Upper lobe of right lung (tissue), 1 donor: ENCODE data around the gene KLRG1. TPM values are rescaled to one million over a fixed set of nuclear protein-coding genes. Genes with fewer than 3 reads are reported as not detected.
A peak's percentile ranks its signal among the peaks of the same experiment; 100 is the strongest.

Experiments used
- ATAC-seq: fragments of 200-7000 bp; cut with Tn5 transposase; one replicate; pipeline ENCODE4 v1.9.1; 2020; ENCODE audit warnings: mild to moderate bottlenecking, moderate library complexity
- DNase-seq: peaks from one replicate; pipeline ENCODE4 v3.0.0-alpha.2; 2020
- H3K27ac ChIP-seq: fragments of 200-600 bp; one replicate; pipeline ENCODE4 v1.8.0; 2022
- H3K27me3 ChIP-seq: fragments of 200-600 bp; one replicate; pipeline ENCODE4 v1.8.0; 2022; ENCODE audit warnings: mild to moderate bottlenecking
- H3K36me3 ChIP-seq: fragments of 200-600 bp; one replicate; pipeline ENCODE4 v1.8.0; 2022
- H3K4me1 ChIP-seq: fragments of 200-600 bp; one replicate; pipeline ENCODE4 v1.8.0; 2022
- H3K4me3 ChIP-seq: fragments of 200-600 bp; one replicate; pipeline ENCODE4 v1.8.0; 2022; ENCODE audit warnings: mild to moderate bottlenecking
- H3K9me3 ChIP-seq: fragments of 200-600 bp; one replicate; pipeline ENCODE4 v1.8.0; 2022
- intact Hi-C: fragments of 100-400 bp; cut with DNase I; formaldehyde crosslinking; loops from one replicate; pipeline ENCODE4 v1.11.0; 2022
- total RNA-seq: library from RNA; stranded (reverse); fragmentation: NEBNext Ultra II Directional; extraction: Animal tissue kit (Norgen Biotek cat#: 25700); gene quantifications from one replicate; pipeline ENCODE4 v1.2.1, GENCODE V29; 2021
- TF ChIP-seq, protein P1 (sequence below): fragments of 200-600 bp; IDR thresholded peaks from one replicate; pipeline ENCODE4 v1.8.0; 2022; ENCODE audit warnings: antibody characterized with exemption
- donor health status: DM: no; HTN: yes; CAD: no; lungs with severe emphysema.

KLRG1 gene
- total RNA-seq, 1 donor from 2014 or later: 3.3 TPM

DNA sequence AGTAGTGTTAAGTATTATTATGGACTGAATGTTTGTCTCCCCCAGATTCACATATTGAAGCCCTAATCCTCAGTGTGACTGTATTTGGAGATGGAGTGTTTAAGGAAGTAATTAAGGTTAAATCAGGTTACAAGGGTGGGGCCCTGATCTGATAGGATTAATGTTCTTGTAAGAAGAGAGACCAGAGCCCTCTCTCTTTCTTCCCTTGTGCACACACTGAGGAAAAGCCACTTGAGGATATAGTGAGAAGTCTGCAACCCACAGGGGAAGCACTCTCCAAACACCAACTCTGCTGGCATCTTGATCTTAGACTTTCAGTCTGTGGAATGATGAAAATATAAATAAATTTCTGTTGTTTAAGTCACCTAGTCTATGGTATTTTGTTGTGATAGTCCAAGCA is 2.2 kb upstream of the KLRG1 start:
- intact Hi-C loops: no loop called here
- Histone ChIP-seq H3K4me1 (peaks cover 4% of the 10 kb centered on the region), H3K36me3 (no peaks in the 10 kb centered on the region), H3K4me3 (no peak overlapping the region), H3K9me3 (no peaks in the 10 kb centered on the region), H3K27me3 (no peaks in the 10 kb centered on the region), H3K27ac (no peak overlapping the region)
- TF ChIP-seq, protein P1, sequence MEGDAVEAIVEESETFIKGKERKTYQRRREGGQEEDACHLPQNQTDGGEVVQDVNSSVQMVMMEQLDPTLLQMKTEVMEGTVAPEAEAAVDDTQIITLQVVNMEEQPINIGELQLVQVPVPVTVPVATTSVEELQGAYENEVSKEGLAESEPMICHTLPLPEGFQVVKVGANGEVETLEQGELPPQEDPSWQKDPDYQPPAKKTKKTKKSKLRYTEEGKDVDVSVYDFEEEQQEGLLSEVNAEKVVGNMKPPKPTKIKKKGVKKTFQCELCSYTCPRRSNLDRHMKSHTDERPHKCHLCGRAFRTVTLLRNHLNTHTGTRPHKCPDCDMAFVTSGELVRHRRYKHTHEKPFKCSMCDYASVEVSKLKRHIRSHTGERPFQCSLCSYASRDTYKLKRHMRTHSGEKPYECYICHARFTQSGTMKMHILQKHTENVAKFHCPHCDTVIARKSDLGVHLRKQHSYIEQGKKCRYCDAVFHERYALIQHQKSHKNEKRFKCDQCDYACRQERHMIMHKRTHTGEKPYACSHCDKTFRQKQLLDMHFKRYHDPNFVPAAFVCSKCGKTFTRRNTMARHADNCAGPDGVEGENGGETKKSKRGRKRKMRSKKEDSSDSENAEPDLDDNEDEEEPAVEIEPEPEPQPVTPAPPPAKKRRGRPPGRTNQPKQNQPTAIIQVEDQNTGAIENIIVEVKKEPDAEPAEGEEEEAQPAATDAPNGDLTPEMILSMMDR: no peak
- ATAC-seq (no peak), DNase-seq (no peak)

- intact Hi-C loops: no loop called here
- peaks cover 4% of the 10 kb centered on the region for H3K4me1 ChIP-seq
- H3K4me3 ChIP-seq: no peak overlapping the region
- TF ChIP-seq, protein P1: no peak
- peak overlapping the region; percentile 39 for H3K27ac ChIP-seq
- H3K9me3 ChIP-seq: no peaks in the 10 kb centered on the region
- no peak for DNase-seq
- H3K27me3 ChIP-seq: no peaks in the 10 kb centered on the region
- no peak for ATAC-seq
- no peaks in the 10 kb centered on the region for H3K36me3 ChIP-seq
Observed at GRCh38 chr12:8987685-8988084, 1.7 kb upstream of the KLRG1 start.

DNA sequence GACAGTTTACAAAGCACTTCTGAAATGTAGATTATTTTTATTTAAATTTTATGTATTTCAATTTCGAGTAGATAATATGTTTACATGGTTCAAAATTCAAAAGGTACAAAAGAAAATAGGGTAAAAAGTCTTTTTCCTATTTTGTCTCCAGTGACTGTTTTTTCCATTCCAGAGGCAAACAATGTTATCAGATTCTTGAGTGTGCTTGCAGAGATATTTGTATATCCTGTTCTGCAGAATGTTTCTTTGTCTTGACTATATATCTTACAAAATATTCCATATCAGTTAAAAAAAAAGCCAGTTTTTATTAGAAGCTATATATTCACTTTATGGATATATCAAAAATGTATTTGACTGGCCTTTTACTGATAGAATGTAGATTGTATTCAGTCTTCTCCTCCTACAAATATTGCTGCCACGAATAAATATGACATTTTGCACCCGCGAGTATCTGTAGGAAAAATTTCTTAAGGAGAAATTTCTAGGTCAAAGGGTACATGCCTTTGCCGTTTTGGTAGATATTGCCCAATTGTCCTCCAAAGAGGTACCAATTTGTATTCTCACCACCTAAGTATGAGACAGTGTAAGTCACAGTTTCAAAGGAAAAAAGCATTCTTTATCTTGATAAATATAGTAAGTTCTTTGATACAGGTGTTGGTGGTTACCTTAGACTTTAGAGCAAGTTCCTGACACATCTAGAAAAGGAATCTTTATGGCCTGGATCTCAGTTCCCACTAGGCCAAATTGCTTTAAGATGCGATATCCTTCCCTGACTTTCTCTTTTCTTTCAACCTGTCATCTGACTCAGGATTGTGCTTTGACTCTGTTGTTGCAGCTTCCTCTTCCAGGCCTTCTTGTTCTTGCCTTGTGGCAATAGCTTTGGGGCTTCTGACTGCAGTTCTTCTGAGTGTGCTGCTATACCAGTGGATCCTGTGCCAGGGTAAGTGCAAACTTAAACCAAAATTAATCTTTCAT is 2.3 kb downstream of the KLRG1 start:
- Histone ChIP-seq H3K27ac (no peak overlapping the region), H3K36me3 (no peaks in the 10 kb centered on the region)
- intact Hi-C loops: no loop called here

DNA sequence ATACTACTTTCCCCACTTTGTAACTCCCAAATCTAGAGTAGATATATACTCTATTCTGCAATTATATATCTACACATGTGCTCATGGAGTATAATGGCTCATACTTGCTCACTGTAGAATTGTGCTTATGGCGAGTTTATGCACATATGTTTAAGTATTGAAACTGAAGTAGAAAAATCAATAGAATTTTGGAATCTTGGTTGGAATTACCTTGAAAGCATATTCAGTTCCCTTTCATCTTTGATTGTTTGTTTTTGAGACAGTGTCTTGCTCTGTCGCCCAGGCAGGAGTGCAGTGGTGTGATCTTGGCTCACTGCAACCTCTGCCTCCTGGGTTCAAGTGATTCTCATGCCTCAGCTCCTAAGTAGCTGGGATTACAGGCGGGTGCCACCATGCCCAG is 4.5 kb downstream of the KLRG1 start:
- H3K27ac ChIP-seq: no peak overlapping the region
- no peak for ATAC-seq
- H3K4me1 ChIP-seq: no peaks in the 10 kb centered on the region
- intact Hi-C loops: no loop called here
- H3K36me3 ChIP-seq: no peaks in the 10 kb centered on the region
- H3K4me3 ChIP-seq: no peak overlapping the region
- H3K9me3 ChIP-seq: no peaks in the 10 kb centered on the region
- DNase-seq: no peak
- H3K27me3 ChIP-seq: no peaks in the 10 kb centered on the region
- TF ChIP-seq, protein P1: no peak

More for the DNA sequence above, 2.3 kb downstream of the KLRG1 start:
- Histone ChIP-seq H3K4me3 (peak overlapping the region; percentile 5), H3K4me1 (peaks cover 4% of the 10 kb centered on the region), H3K27me3 (no peaks in the 10 kb centered on the region), H3K9me3 (no peaks in the 10 kb centered on the region)
- TF ChIP-seq, protein P1: no peak
- peak; percentile 51 for ATAC-seq
- DNase-seq: no peak

DNA sequence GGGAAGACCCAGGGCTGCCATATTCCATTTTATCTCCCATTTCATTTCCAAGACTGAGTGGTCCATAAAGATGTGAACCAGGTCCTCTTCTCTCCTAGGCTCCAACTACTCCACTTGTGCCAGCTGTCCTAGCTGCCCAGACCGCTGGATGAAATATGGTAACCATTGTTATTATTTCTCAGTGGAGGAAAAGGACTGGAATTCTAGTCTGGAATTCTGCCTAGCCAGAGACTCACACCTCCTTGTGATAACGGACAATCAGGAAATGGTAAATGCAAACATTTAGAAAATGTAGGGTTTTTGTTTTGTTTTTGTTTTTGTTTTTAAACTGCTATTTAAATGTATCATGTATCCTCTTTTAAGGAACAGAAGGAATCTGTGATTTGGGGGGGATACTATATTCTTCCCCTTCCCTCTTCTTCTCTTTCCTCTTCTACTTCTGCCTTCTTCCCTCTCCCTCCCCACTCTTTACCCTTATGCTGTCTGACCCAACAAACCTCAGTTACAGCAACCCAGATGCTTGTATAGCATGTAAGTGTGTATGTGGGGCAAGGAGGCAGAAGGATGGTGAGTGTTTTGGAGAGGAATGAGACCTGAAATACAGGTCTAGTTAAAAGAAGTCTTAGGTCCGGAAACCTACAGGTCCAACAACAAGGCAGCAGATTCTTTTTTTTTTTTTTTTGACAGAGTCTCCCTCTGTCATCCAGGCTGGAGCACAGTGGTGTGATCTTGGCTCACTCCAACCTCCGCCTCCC is 5.9 kb downstream of the KLRG1 start:
- Histone ChIP-seq H3K36me3 (no peaks in the 10 kb centered on the region), H3K27ac (no peak overlapping the region), H3K4me1 (no peaks in the 10 kb centered on the region), H3K27me3 (no peaks in the 10 kb centered on the region), H3K9me3 (no peaks in the 10 kb centered on the region), H3K4me3 (no peak overlapping the region)
- ATAC-seq (no peak), DNase-seq (no peak)
- intact Hi-C loops: no loop called here
- TF ChIP-seq, protein P1: no peak
